ENCODE measurements around the gene FXYD7.

Gene FXYD7

DNA sequence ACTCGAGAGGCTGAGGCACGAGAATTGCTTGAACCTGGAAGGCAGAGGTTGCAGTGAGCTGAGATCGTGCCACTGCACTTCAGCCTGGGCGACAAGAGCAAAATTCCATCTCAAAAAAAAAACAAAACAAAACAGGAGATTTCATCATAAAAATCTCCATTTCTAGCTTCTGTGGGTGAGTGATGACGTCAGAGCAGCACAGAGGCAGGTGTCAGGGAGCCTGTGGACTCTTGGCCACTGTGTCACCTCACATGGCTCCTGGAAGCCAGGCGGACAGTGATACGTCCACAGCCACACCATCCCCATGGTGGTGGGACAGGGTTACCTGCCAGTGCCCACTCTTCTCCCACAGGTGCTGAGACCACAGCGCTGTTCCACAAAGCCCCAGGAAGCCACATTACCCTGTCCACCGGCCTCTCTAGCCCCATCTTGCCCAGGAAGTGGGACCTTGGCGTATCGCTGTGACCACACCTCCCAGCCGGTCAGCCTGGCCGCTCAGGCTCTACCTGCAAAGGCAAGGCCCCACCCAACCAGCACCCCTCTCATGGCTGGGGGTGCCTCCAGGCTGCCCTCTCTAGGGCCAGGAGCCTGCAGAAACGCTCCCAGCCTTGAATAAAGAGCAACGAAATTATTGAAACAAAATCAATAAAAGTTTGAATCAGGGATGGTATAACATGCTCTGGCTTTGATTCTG is 29.9 kb upstream of the FXYD7 start:
- Histone ChIP-seq H4K91ac (ENCODE audit: low read depth, low read length) (no peak overlapping the region), H2AFZ (ENCODE audit: insufficient read depth, low read length, poor library complexity) (no peak overlapping the region), H4K8ac (ENCODE audit: low read depth, low read length) (no peak overlapping the region), H3K27me3 (ENCODE audit: insufficient read depth, low read length) (no peaks in the 10 kb centered on the region), H3K18ac (ENCODE audit: low read length) (no peak overlapping the region), H3K36me3 (ENCODE audit: control insufficient read depth in 1 of 2, insufficient read depth in 2 of 2, low read length in 2 of 2) (no peaks in the 10 kb centered on the region), H3K9ac (ENCODE audit: low read length) (no peak overlapping the region), H3K4ac (ENCODE audit: low read depth, low read length) (no peak overlapping the region), H2BK120ac (ENCODE audit: insufficient read depth, low read length, poor library complexity) (no peak overlapping the region), H3K4me2 (ENCODE audit: low read length) (no peak overlapping the region), H3K4me1 (ENCODE audit: control insufficient read depth in 1 of 2, insufficient read depth in 2 of 2, low read length in 2 of 2) (peaks cover 4 to 10% of the 10 kb centered on the region in 2 experiments), H2AK5ac (ENCODE audit: low read length) (no peak overlapping the region), H3K14ac (ENCODE audit: low read length) (no peak overlapping the region), H3K4me3 (ENCODE audit: low read depth, low read length) (no peak overlapping the region), H3K23ac (ENCODE audit: low read length) (no peak overlapping the region), H3K79me2 (ENCODE audit: control insufficient read depth, insufficient read depth, low read length, poor library complexity) (no peaks in the 10 kb centered on the region), H2BK5ac (ENCODE audit: low read depth, low read length, poor library complexity) (no peak overlapping the region), H2BK12ac (ENCODE audit: low read length) (no peak overlapping the region), H3K79me1 (ENCODE audit: low read length) (peaks cover 3% of the 10 kb centered on the region), H3K9me3 (ENCODE audit: insufficient read depth, low read depth, low read length) (peaks cover 2% of the 10 kb centered on the region), H4K12ac (ENCODE audit: low read depth, low read length) (no peak overlapping the region), H3K27ac (ENCODE audit: low read depth, low read length) (no peak overlapping the region)
- no CpG with 5 or more reads among the region's 15 CpGs for WGBS (ENCODE audit: extremely low coverage, insufficient coverage, insufficient read length)
- no peak for DNase-seq

GRCh38 chr19:35114353-35115176 is 28.5 kb upstream of the FXYD7 start:
- no CpG with 5 or more reads among the region's 23 CpGs for WGBS (ENCODE audit: extremely low coverage, insufficient coverage, insufficient read length)
- Histone ChIP-seq H2BK12ac (ENCODE audit: low read length) (no peak overlapping the region), H3K79me1 (ENCODE audit: low read length) (peaks cover 3% of the 10 kb centered on the region), H2BK5ac (ENCODE audit: low read depth, low read length, poor library complexity) (no peak overlapping the region), H4K8ac (ENCODE audit: low read depth, low read length) (peak overlapping the region; percentile 31), H3K4ac (ENCODE audit: low read depth, low read length) (no peak overlapping the region), H3K4me3 (ENCODE audit: low read depth, low read length) (no peak overlapping the region), H3K9ac (ENCODE audit: low read length) (no peak overlapping the region), H3K36me3 (ENCODE audit: control insufficient read depth in 1 of 2, insufficient read depth in 2 of 2, low read length in 2 of 2) (no peaks in the 10 kb centered on the region), H4K91ac (ENCODE audit: low read depth, low read length) (peak overlapping the region; percentile 18), H3K14ac (ENCODE audit: low read length) (no peak overlapping the region), H2AFZ (ENCODE audit: insufficient read depth, low read length, poor library complexity) (peak overlapping the region; percentile 71), H2AK5ac (ENCODE audit: low read length) (no peak overlapping the region), H3K18ac (ENCODE audit: low read length) (peak overlapping the region; percentile 65), H3K23ac (ENCODE audit: low read length) (no peak overlapping the region), H4K12ac (ENCODE audit: low read depth, low read length) (no peak overlapping the region), H3K4me2 (ENCODE audit: low read length) (peak overlapping the region; percentile 48), H3K4me1 (ENCODE audit: control insufficient read depth in 1 of 2, insufficient read depth in 2 of 2, low read length in 2 of 2) (peaks cover 4 to 10% of the 10 kb centered on the region in 2 experiments), H3K27me3 (ENCODE audit: insufficient read depth, low read length) (no peaks in the 10 kb centered on the region), H3K27ac (ENCODE audit: low read depth, low read length) (no peak overlapping the region), H3K79me2 (ENCODE audit: control insufficient read depth, insufficient read depth, low read length, poor library complexity) (no peaks in the 10 kb centered on the region), H3K9me3 (ENCODE audit: insufficient read depth, low read depth, low read length) (no peaks in the 10 kb centered on the region), H2BK120ac (ENCODE audit: insufficient read depth, low read length, poor library complexity) (peak overlapping the region; percentile 5)
- peak in 1 of 2 donors; percentile 62 for DNase-seq

GRCh38 chr19:35115177-35115951 is 27.7 kb upstream of the FXYD7 start, which contains the start of gene FXYD3:
TSS of gene FXYD3 (plus strand) at chr19:35115823. CDS start at chr19:35119377, 3,554 bp downstream.
- H2AFZ ChIP-seq (ENCODE audit: insufficient read depth, low read length, poor library complexity) = peak within 1 kb of the TSS; percentile 71
- no peak for DNase-seq
- peak within 1 kb of the TSS; percentile 5 for H2BK120ac ChIP-seq (ENCODE audit: insufficient read depth, low read length, poor library complexity)
- H3K4me2 ChIP-seq (ENCODE audit: low read length) = peak within 1 kb of the TSS; percentile 48
- no peak within 1 kb of the TSS for H3K4me3 ChIP-seq (ENCODE audit: low read depth, low read length)
- peaks cover 3% of the 10 kb centered on the region for H3K79me1 ChIP-seq (ENCODE audit: low read length)
- no peak within 1 kb of the TSS for H3K4ac ChIP-seq (ENCODE audit: low read depth, low read length)
- H2BK5ac ChIP-seq (ENCODE audit: low read depth, low read length, poor library complexity) = no peak within 1 kb of the TSS
- no peak within 1 kb of the TSS for H4K12ac ChIP-seq (ENCODE audit: low read depth, low read length)
- H3K23ac ChIP-seq (ENCODE audit: low read length) = no peak within 1 kb of the TSS
- no peaks in the 10 kb centered on the region for H3K79me2 ChIP-seq (ENCODE audit: control insufficient read depth, insufficient read depth, low read length, poor library complexity)
- H4K8ac ChIP-seq (ENCODE audit: low read depth, low read length) = peak within 1 kb of the TSS; percentile 31
- WGBS (ENCODE audit: extremely low coverage, insufficient coverage, insufficient read length) = no CpG with 5 or more reads among the region's 14 CpGs
- H3K27me3 ChIP-seq (ENCODE audit: insufficient read depth, low read length) = no peaks in the 10 kb centered on the region
- H4K91ac ChIP-seq (ENCODE audit: low read depth, low read length) = peak within 1 kb of the TSS; percentile 18
- H3K36me3 ChIP-seq (ENCODE audit: control insufficient read depth in 1 of 2, insufficient read depth in 2 of 2, low read length in 2 of 2) = no peaks in the 10 kb centered on the region
- H2BK12ac ChIP-seq (ENCODE audit: low read length) = peak within 1 kb of the TSS; percentile 34
- peak within 1 kb of the TSS; percentile 65 for H3K18ac ChIP-seq (ENCODE audit: low read length)
- H3K9ac ChIP-seq (ENCODE audit: low read length) = no peak within 1 kb of the TSS
- H3K27ac ChIP-seq (ENCODE audit: low read depth, low read length) = no peak within 1 kb of the TSS
- no peak within 1 kb of the TSS for H2AK5ac ChIP-seq (ENCODE audit: low read length)
- no peak within 1 kb of the TSS for H3K14ac ChIP-seq (ENCODE audit: low read length)
- H3K4me1 ChIP-seq (ENCODE audit: control insufficient read depth in 1 of 2, insufficient read depth in 2 of 2, low read length in 2 of 2) = peaks cover 4 to 10% of the 10 kb centered on the region in 2 experiments
- H3K9me3 ChIP-seq (ENCODE audit: insufficient read depth, low read depth, low read length) = no peaks in the 10 kb centered on the region

- DNase-seq = peak in 1 of 2 donors; percentile 48
- Histone ChIP-seq H4K12ac (ENCODE audit: low read depth, low read length) (no peak overlapping the region), H3K4me2 (ENCODE audit: low read length) (no peak overlapping the region), H3K9me3 (ENCODE audit: insufficient read depth, low read depth, low read length) (no peaks in the 10 kb centered on the region), H2AK5ac (ENCODE audit: low read length) (no peak overlapping the region), H2BK12ac (ENCODE audit: low read length) (no peak overlapping the region), H2BK120ac (ENCODE audit: insufficient read depth, low read length, poor library complexity) (no peak overlapping the region), H3K9ac (ENCODE audit: low read length) (no peak overlapping the region), H3K79me1 (ENCODE audit: low read length) (peaks cover 3% of the 10 kb centered on the region), H4K91ac (ENCODE audit: low read depth, low read length) (no peak overlapping the region), H2BK5ac (ENCODE audit: low read depth, low read length, poor library complexity) (no peak overlapping the region), H3K79me2 (ENCODE audit: control insufficient read depth, insufficient read depth, low read length, poor library complexity) (no peaks in the 10 kb centered on the region), H3K4me3 (ENCODE audit: low read depth, low read length) (no peak overlapping the region), H2AFZ (ENCODE audit: insufficient read depth, low read length, poor library complexity) (no peak overlapping the region), H3K27ac (ENCODE audit: low read depth, low read length) (no peak overlapping the region), H3K23ac (ENCODE audit: low read length) (no peak overlapping the region), H3K4me1 (ENCODE audit: control insufficient read depth in 1 of 2, insufficient read depth in 2 of 2, low read length in 2 of 2) (peaks cover 4 to 10% of the 10 kb centered on the region in 2 experiments), H3K36me3 (ENCODE audit: control insufficient read depth in 1 of 2, insufficient read depth in 2 of 2, low read length in 2 of 2) (no peaks in the 10 kb centered on the region), H4K8ac (ENCODE audit: low read depth, low read length) (no peak overlapping the region), H3K18ac (ENCODE audit: low read length) (no peak overlapping the region), H3K27me3 (ENCODE audit: insufficient read depth, low read length) (no peaks in the 10 kb centered on the region), H3K14ac (ENCODE audit: low read length) (no peak overlapping the region), H3K4ac (ENCODE audit: low read depth, low read length) (no peak overlapping the region)
- no CpG with 5 or more reads among the region's 13 CpGs for WGBS (ENCODE audit: extremely low coverage, insufficient coverage, insufficient read length)
These were observed 26.8 kb upstream of the FXYD7 start for GRCh38 chr19:35116072-35116801.

Measured in trophoblast cell (in vitro differentiated cells and primary cell).